Stimulated activated CD8-positive, alpha-beta memory T cell treated with anti-CD3 and anti-CD28 coated beads, Interleukin-12 subunit alpha, Interleukin-12 subunit beta, amount 100 ng/mL, for 1 hour (primary cell): ENCODE data around the gene ADAR.

ENCODE experiments used
- DNase-seq: peaks from one replicate; pipeline ENCODE4 v3.0.0-alpha.2; 2020; ENCODE audit warnings: low read depth

ADAR gene

DNA sequence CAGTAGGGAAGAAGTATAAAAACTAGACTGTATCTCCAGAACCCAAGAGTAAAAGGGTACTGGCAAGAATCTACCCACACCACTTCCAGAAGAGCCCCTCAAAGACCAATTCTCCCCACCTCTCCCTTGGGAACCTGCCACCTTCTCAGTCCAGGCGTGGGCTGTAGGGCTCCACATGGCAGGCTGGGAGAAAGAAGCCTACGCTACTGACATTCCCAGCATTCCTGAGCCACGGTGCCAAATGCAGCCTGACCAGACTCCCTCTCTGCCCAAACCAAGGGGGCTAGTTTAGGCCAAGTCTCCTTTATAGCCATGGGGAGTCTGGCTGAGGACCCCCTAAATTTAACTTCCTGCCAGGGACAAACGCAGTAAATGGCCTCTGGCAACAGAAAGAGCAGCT is 51.6 kb downstream of the ADAR start:
- no peak for DNase-seq

DNA sequence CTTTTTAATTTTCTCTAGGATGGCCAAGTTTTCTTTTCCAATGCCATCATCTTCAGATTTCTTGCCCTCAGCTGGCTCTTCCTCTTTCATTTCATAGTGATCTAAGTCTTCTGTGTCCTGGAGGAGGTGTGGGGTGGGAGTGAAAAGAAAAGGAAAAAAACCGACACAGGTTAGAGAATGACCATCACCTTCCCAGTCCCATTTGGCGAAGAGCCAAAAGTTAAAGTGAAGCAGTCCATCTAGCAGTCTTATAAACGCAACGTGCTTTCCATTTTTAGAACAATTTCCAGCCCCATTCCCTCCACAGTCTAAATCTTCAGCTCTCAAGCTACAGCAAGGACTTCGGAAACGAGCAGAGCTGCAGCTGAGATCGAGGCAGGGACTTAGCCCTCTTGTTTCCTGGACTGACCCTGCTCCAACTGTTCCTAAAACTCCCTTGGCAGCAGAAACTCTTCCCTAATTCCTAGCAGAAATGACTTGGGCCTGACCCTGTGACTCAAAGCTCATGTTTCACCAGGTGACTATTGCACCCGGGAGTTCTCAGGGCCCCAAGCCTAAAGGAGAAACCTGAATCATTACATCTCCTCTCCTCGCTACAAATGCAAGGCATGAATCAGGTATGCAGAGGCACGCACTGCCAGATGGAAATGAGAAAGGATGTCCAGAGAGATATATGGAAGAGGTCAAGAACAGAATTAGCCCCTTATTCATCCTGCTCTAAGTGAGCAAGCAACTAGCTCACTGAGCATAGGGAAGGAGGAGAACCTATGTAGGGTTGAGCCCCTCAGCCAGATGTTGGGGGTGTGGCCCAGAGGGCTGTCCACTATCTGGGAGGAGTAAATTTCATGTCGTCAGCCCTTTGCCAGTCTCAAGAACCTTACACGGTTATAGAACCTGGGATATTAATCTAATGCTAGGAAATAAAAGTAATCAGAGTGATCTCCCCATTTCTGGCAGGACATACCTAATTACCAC is 54.6 kb downstream of the ADAR start:
- DNase-seq, result no peak

DNA sequence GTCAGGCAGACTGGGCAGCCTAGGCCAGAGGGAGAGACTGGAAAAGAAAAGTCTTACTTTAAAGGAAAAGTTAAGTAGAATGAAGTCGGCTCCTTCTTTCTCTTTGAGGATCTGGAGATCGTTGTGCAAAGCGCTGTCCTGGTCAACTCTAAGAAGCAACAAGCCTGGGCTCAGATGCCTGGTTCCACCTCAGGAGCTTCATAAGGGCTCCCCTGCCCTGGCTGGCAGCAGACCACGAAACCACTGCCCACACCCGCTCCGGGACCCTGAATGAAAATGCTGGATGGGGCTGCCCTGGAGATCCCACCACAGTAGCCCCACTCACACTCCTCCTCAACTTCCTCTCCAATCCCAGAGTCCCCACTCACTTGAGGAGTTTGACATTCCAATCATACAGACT is 56.0 kb downstream of the ADAR start:
- DNase-seq, result no peak

DNA sequence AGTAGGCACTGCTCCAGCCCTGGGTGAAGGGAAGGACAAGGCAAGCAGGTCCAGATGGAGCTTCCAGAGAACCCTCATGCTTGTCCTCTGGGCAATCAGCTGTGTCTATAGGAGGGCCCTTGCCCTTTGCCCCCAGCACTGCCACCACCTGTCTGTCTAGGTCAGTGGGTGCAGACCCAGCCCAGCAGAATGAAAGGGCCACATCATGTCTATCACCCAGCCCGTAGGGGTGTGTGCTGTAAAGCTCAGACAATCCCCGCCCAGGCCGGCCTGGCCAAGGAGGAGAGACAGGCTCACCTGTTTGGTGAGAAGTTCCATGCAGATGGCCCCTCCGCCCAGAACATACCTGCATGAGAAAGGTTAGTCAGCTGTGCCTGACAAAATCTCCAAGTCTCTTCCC is 56.5 kb downstream of the ADAR start:
- no peak for DNase-seq

DNA sequence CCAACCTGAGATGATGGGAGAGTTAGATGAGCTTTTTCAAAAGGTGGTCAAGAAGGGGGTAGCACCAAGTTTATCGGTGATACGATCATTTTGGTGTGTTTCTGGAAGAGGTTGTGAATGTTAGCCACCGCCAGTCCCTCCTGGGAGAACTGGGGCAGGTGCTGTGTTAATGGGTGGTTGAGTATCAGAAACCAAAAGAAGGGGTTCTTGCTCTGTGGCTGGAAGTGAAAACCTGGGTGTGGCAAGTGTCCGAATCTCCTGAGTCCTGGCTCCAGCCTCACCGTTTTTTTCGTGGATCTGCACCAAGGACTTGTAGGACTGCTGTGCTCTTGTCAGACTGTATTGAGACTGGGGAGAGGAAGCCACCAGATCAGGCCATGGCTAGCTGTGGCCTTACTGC is 57.3 kb downstream of the ADAR start:
- no peak for DNase-seq

DNA sequence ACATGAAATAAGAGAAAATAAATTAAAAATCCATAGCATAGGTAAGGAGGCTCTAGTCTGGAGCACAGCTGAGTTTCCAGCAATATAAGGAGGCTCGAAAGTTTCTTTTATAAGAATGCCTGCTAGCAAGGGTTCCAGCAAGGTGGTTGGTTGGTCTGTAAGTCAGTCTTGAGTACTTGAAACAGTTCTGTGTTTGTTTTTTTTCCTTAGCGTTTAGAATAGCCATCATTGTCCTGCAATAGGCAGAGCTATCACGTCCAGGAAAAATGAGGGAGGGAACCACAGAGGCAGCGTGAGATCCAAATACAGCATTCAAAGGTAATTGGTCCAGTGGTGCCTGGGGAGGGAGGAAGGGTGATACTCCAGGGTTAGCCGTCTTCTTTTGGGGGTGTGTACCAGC is 57.9 kb downstream of the ADAR start:
- DNase-seq, result no peak

DNA sequence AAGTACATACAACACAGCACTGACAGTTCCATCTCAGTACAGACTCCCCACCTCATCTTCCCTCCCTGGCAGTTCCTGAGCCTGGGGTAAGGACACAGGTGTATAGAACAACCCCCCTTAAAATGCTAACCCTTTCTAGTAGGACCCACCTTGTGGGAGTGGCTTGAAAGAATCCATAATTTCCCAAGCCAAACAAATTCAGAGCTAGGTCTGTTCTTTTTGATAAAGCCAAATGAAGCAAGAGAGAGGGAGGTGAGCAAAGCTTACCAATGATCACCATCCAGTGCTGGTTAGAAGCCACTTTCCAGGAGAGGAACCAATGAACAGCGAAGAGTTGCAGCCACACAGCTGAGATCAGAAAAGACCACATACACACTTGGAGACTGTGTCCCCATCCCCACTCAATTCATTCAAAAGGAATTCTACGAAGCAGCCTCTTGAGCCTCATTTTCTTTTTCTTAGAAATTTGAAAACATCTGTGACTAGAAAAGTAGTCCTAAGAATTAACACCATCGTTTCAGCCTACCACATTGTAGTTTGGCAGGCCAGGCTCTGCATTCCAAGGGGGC is 58.7 kb downstream of the ADAR start:
- DNase-seq, result no peak

DNA sequence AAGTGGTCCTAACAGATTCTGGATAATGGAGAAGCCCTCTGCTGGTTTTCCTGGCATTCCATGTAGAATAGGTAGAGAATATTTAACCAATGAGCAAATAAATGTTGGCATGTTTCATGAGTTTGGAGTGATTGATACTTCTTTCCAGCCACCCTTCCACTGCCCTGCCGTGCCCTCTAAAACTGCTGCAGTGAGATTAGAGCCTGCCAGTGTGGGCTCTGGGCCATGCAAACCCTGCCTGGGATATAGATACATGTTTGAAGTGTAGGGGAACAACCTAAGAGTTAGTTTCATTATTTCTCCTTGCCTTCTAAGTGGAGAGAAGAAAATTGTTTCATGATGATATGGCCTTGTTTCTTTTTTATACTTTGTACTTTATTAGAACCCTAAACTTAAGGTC is 60.0 kb downstream of the ADAR start:
- no peak for DNase-seq

DNA sequence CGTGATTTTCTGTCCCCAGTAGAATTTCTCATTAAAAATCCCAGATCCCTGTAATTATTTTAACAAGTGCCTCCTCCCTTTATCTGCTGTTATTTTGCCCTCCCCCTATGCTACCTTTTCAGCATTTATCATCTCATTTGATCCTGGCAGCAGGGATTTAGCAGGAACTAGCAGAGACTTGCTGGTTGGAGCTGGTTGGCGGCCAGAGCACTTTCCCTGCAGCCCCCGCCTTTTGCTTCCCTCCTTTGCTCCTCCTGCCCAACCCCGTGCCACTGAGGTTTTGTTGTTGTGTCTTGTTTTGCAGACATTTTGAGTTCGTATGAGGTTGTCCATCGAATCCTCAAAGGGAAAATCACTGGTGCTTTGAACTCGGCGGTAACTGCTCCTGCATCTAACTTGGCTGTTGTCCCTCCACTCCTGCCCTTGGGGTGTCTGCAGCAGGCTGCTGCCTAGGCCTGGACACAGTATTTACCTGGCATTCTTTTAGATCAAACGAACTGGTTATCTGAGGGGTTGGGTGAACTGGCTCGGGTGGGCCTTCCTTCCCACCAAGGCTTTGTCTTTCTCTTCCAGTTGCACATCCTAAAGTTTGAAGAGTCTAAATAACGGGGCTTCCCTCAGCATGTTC is 60.8 kb downstream of the ADAR start:
- DNase-seq, result no peak

DNA sequence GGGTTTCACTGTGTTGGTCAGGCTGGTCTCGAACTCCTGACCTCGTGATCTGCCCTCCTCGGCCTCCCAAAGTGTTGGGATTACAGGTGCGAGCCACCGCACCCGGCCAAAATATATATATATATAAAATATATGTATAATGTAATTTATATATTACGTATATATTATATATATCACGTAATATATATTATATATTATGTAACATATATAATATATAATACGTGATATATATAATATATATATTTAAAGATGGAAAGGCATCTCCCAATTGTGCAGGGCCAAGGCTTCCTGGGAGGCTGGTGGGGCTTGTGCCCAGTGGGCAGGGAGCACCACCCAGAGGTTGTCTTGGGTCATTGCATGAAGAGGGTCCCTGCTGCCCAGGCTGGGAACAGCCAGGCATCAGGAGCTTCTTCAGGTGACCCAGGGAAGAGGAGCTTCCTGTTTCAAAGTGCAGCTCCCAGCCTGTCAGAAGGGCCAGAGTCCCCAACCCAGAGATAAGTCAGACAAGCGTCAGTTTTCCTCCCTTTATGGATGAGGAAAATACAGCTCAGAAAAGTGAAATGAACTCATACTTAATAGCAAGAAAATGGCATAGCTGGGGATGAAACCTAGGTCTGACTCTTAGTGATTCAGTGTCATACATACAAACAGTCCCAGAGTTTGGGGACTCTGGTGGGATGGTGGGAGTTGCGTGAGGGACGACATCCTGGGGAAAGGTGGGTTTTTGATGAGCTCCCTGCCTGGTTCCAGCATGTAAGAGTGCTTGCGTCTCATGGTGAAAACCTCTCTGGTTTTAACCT is 61.5 kb downstream of the ADAR start:
- peak; percentile 19 for DNase-seq

DNA sequence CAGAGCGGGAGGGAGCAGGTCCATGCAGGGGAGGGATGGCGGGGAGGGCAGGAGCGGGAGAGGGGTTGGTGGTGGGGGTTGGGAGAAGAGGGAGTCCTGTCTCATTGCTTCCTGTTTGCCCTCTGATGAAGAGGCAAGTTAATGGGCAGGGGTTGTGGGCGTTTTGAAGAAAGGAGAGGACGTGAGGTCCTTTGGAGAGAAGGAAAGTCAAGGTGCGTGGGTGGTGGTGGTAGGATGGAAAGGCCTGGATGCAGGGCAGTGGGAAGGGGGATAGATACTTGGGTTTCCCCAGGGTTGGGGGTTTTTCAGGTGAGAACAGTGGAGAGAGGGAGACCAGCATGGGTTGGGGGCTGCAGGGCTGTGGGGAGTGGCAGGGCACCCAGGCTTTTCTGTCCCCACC is 66.8 kb downstream of the ADAR start:
- DNase-seq, result no peak

DNA sequence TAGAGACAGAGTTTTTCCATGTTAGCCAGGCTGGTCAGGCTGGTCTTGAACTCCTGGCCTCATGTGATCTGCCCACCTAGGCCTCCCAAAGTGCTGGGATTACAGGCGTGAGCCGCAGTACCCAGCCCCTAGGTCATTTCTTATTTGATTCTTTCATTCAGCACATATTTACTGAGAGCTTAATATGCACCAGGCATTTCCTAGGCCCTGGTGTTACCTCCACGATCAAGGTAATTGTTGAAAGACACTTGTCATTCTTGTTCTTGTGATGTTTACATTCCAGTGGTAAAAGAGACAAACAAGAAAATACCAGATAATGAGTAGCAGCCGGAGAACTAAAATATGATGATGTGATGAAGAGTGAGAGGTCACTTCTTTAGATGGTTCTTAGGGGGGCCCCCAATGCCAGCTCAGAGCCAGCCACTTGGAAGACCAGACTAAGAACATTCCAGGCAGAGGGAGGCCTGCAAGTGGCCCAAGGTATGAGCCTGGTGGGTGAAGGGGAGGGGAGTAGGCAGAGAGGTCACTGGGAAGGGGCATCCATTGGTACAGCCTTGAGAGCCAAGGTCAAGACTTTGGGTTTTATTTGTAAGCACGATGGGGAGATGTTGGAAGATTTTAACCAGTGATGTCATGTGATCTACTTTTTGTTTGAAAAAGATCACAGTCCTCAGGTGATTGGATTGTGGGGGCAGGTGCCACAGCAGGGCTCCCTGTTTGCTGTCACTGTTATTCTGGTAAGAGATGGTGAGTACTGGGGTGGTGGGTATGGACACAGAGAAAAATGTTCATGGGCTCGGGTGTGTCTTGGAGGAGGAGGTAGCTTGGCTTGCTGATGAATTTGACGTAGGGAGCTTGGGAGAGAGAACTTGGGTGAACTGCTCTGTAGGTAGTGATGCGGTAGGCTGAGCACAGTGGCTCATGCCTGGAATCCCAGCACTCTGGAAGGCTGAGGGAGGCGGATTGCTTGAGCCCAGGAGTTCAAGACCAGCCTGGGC is 68.2 kb downstream of the ADAR start:
- no peak for DNase-seq

DNA sequence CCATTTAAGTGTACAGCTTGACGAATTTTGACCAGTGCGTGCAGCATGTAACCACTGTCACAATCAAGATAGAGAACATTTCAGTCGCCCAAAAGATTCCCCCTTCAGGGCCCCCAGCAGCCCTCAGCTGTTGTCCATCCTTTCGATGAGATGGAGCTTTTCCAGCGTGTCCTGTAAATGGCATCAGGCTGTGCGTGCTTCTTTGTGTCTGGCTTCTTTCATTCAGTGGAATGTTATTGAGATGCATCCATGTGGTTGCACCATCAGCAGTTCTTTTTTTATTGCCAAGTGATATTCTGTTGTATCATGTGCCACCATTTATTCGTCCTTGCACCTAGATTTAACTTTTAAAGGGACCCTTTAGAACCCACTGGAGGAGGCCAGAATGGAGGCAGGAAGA is 71.4 kb downstream of the ADAR start:
- no peak for DNase-seq

DNA sequence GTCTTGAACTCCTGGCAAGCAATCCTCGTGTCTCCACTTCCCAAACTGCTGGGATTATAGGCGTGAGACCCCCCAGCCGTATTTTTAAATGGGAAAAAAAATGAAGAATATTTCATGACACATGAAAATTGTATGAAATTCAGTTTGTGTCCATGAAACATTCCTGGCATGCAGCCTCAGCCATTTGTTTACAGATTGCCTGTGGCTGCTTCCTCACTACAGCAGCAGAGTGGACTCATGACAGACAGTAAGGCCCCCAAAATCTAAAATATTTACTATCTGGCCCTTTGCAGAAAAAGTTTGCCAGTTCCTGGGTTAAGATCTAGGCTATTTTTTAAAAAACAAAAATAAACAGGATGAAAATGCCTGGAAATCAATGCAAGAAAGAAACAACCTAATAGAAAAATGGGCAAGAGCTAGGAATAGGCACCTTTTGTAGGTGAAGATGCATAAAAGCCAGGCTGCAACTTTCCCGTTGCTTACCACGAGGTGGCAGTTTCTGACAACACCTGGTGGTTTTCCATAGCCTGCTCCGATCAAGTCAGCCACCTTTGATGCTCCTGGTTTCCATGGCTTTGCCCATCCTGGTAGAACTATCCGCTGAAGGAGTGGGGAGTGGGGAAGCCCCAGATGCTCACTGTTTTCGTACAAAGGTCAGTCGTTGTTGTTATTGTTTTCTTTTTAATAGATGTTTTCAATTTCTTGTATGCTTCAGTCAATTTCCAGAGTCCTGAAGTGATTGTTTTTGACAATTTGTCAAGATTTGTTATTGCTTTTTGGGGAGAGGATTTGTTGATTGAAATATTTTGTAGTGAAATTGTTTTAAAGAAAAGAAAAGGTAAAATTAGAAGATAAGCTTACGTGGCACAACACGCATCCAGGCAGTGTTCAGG is 73.8 kb downstream of the ADAR start:
- DNase-seq, result no peak
